NCI-H2227 (cell line): Measurements from ENCODE around the gene CYB5B.

Source experiments
- DNase-seq: peaks from one replicate; lab custom pipeline; 2025; ENCODE audit not compliant: unreplicated experiment; lab: John Stamatoyannopoulos, UW

The CYB5B gene

GRCh38 chr16:69443927-69444631, 19.7 kb downstream of the CYB5B start:
- DNase-seq, result no peak

- no peak for DNase-seq
These were observed 20.6 kb downstream of the CYB5B start for GRCh38 chr16:69444873-69445517.

GRCh38 chr16:69448470-69449193, 24.2 kb downstream of the CYB5B start:
- peak; percentile 59 for DNase-seq

GRCh38 chr16:69451166-69451565, 26.7 kb downstream of the CYB5B start:
- no peak for DNase-seq

- no peak for DNase-seq
These were observed 29.5 kb downstream of the CYB5B start for GRCh38 chr16:69453936-69454335.

GRCh38 chr16:69463876-69464275, 39.5 kb downstream of the CYB5B start:
- no peak for DNase-seq

- DNase-seq, result no peak
These were observed 40.8 kb downstream of the CYB5B start for GRCh38 chr16:69465083-69465721.

GRCh38 chr16:69465881-69466280, 41.5 kb downstream of the CYB5B start:
- DNase-seq, result no peak

- no peak for DNase-seq
These were observed 42.1 kb downstream of the CYB5B start for GRCh38 chr16:69466547-69466946.

- DNase-seq, result no peak
These were observed 42.7 kb downstream of the CYB5B start for GRCh38 chr16:69467080-69467479.

GRCh38 chr16:69467531-69468204, 43.2 kb downstream of the CYB5B start:
- no peak for DNase-seq

GRCh38 chr16:69469807-69470561, 45.6 kb downstream of the CYB5B start:
- DNase-seq, result no peak

- no peak for DNase-seq
These were observed 46.7 kb downstream of the CYB5B start for GRCh38 chr16:69471121-69471520.

- no peak for DNase-seq
These were observed 50.0 kb downstream of the CYB5B start for GRCh38 chr16:69474408-69474807.

GRCh38 chr16:69476920-69477443, 52.6 kb downstream of the CYB5B start:
- DNase-seq, result no peak

- no peak for DNase-seq
These were observed 53.1 kb downstream of the CYB5B start for GRCh38 chr16:69477546-69477945.

- no peak for DNase-seq
These were observed 54.3 kb downstream of the CYB5B start for GRCh38 chr16:69478685-69479084.

GRCh38 chr16:69479775-69480174, 55.4 kb downstream of the CYB5B start:
- DNase-seq, result no peak

- no peak for DNase-seq
These were observed 57.5 kb downstream of the CYB5B start for GRCh38 chr16:69481901-69482341.

GRCh38 chr16:69482410-69482991, 58.1 kb downstream of the CYB5B start:
- DNase-seq, result no peak
